Activated naive CD4-positive, alpha-beta T cell treated with anti-CD3 and anti-CD28 coated beads, Interleukin-2, amount 50 U/mL, for 72 hours (primary cell): ENCODE results near the gene HIGD2B. TPM values are rescaled to one million over a fixed set of nuclear protein-coding genes. Genes with fewer than 3 reads are reported as not detected.
A peak's percentile ranks its signal among the peaks of the same experiment; 100 is the strongest.
"Not testable (repeated sequence)": the region's sequence is repeated elsewhere in the genome, so short reads cannot be mapped to it uniquely, and the experiment has no call there.

Experiments used
- ATAC-seq, 2 donors: fragments of 150-1000 bp; cut with Tn5 transposase; 2 replicates each; pipeline ENCODE4 v1.10.0; 2021; ENCODE audit warnings: mild to moderate bottlenecking in 2 of 2, moderate library complexity in 2 of 2
- DNase-seq, 2 donors: peaks; one replicate each; pipeline ENCODE4 v3.0.0; 2021 to 2022; ENCODE audit warnings: low spot score in 2 of 2
- H3K27ac Mint-ChIP-seq, 2 donors: one replicate each; pipeline ENCODE4 v1.8.0; 2022; ENCODE audit warnings: mild to moderate bottlenecking in 2 of 2, mixed read lengths in 2 of 2
- H3K36me3 Mint-ChIP-seq, 2 donors: one replicate each; pipeline ENCODE4 v1.8.0; 2022; ENCODE audit warnings: mixed read lengths in 2 of 2
- H3K9me3 Mint-ChIP-seq, 2 donors: one replicate each; pipeline ENCODE4 v1.8.0; 2022; ENCODE audit warnings: mixed read lengths in 2 of 2
- total RNA-seq, 2 donors: library from RNA; stranded (reverse); gene quantifications; one replicate each; pipeline ENCODE4 v1.2.3, GENCODE V29; 2022

The HIGD2B gene
- total RNA-seq, 2 donors from 2014 or later: 0.27 to 0.68 TPM

DNA sequence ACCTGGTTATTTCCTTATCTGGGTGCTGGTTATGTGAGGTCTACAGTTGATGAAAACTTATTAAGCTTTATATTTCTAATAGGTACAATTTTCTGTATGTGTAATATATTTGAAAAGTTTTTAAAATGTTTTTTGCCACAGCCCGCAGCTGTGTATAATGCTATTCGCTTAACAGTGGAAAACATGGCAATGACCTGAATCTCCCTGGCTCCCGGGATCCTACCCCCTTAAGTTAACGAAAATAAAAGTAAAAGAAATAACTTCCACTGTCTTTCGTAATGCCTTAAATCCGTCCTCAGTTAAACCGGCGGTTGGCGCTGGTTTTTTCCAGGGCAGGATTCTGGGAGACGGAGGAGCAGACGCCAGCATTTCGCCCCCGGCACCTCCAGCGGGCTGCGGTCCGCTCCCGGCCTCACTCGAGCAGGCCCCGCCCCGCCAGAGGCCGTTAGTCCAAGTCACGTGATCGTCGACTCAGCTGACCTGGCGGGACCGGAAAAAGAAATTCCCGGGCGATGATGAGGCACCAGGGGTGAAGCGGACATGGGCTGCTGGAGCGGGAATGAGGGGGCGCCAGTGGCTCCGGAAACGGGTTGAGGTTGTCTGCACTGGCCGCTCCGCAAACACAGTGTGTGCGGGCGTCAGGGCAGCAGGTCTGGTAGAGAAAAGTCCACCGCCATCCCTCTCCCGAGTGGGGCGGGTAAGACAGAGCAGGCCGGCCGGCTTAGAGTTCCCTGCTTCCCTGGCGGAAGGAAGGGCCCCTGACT, 49.3 kb downstream of the HIGD2B start:
- not testable (repeated sequence) for H3K36me3 Mint-ChIP-seq, H3K9me3 Mint-ChIP-seq
- peak overlapping the region; percentile 85 to 93 for H3K27ac Mint-ChIP-seq
- ATAC-seq (peak; percentile 89 to 91), DNase-seq (peak; percentile 73 to 84)

DNA sequence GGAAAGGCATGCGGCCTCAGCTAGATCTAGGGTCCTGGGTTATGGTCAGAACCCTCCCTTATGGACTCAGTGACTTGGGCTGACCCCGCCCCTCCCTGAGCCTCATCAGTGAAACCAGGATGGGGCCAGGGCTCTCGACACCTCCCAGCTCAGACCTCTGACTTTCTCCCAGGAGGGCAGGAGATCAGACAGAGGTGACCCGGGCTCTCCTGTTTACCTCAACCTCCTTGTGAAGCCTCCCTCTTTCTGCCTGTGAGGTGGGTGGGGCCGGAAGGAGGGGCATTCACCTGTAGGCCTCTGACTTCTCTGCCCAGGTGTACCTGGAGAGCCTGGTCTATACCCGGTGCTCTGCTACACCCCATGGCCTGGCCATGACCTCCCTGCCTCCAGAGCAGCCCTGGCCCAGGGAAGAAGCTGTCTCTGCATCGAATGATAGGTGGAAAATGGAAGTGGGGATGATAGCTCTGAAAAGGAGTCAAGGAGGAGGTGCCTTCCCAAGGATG, 56.9 kb downstream of the HIGD2B start:
- H3K27ac Mint-ChIP-seq, H3K36me3 Mint-ChIP-seq, DNase-seq, H3K9me3 Mint-ChIP-seq, ATAC-seq: not testable (repeated sequence)

DNA sequence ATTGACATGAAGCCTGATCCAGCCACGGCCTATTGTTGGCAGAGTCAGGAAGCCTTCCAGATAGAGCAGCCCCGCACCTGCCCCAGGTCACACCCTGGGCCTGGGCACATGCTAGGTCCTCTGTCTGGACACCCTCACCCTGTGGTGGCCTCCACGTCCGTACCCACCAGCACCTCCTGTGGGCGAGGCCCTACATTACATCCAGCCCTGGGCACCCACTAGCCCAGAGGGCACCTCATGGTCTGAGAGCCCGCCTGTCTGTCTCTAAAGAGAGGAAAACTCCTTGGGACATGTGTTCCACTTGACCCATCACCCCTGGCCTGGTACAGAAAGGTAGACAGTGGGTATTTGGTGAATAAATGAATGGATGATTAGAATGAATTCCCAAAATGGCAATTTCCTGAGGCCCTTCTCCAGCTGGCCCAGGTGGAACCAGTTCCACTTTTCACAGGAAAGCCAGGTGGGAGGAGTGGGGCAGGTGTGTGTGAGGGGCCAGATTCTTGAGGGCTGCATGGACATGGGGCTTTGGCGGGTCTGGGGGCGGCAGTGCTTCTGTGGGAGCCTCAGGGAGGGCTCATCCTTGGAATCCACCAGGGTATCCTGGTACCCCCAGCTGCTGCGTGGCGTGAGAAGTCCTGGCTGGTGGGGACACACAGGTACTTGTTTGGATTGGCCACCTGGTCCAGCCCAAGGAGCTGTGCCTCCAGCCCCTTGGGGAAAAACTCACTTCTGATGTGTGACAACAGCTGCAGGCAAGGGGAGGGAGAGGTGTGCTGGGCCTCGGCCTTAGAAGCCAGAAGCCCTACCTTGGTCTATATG, 57.5 kb downstream of the HIGD2B start:
- not testable (repeated sequence) for H3K9me3 Mint-ChIP-seq, H3K36me3 Mint-ChIP-seq, H3K27ac Mint-ChIP-seq
- peak in 1 of 2 donors; percentile 36 for DNase-seq
- ATAC-seq: peak in 1 of 2 donors; percentile 41

DNA sequence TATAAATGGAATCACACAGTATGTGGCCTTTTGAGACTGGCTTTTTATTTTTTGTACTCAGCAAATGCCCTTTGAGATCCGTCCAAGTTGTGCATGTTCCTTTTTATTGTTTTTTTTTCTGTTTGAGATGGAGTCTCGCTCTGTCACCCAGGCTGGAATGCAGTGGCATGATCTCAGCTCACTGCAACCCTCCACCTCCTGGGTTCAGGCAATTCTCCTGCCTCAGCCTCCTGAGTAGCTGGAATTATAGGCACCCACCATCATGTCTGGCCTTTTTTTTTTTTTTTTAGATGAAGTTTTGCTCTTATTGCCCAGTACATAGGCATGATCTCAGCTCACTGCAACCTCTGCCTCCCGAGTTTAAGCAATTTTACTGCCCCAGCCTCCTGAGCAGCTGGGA, 59.8 kb downstream of the HIGD2B start:
- H3K27ac Mint-ChIP-seq, H3K9me3 Mint-ChIP-seq: not testable (repeated sequence)

More for the DNA sequence above, 59.8 kb downstream of the HIGD2B start:
- not testable (repeated sequence) for ATAC-seq, H3K36me3 Mint-ChIP-seq, DNase-seq

Other genes with a start within 250 kb of the HIGD2B start
- gene ARIH1, start 211.9 kb downstream of the HIGD2B start, total RNA-seq: 100 to 1,000 TPM; 142 to 185 TPM
- gene GOLGA6B, start 31.5 kb downstream of the HIGD2B start, total RNA-seq: 1 to 10 TPM in 1 of 2 donors, not detected in 1; 1.1 TPM
- 10 to 100 TPM; 13.9 to 27.6 TPM for gene BBS4, start within 50 bp of the HIGD2B start, total RNA-seq
- gene ADPGK, start 97.6 kb upstream of the HIGD2B start, total RNA-seq: 10 to 100 TPM; 51.0 to 81.8 TPM